Keratinocyte (primary cell): ENCODE measurements around the gene ATP2B2. TPM values are rescaled to one million over a fixed set of nuclear protein-coding genes. Genes with fewer than 3 reads are reported as not detected.

Experiments used
- DNase-seq: peaks from one replicate; pipeline ENCODE4 v3.0.0-alpha.2; 2011; ENCODE audit warnings: low read depth, missing footprints, low spot score
- FAIRE-seq: peaks from 2 replicates; lab custom pipeline; 2011; peaks lifted over from hg19 to GRCh38; lab: Jason Lieb, UNC
- H2AFZ ChIP-seq: 2 replicates; pipeline ENCODE4 v1.6.0; 2012; ENCODE audit warnings: low read length, control low read depth, inconsistent platforms; ENCODE audit not compliant: control insufficient read depth
- H3K27ac ChIP-seq: 2 replicates; pipeline ENCODE4 v1.5.1; 2011; ENCODE audit warnings: low read length; ENCODE audit not compliant: control insufficient read depth, insufficient read depth
- H3K27me3 ChIP-seq: 3 replicates; pipeline ENCODE4 v1.6.0; 2011; ENCODE audit warnings: low read length; ENCODE audit not compliant: control insufficient read depth, insufficient read depth; ENCODE audit errors: extremely low read depth
- H3K36me3 ChIP-seq, 2 experiments: 2 replicates in 1 of 2; 3 replicates in 1 of 2; pipeline ENCODE4 v1.5.1; 2011; ENCODE audit warnings: low read length in 2 of 2, mild to moderate bottlenecking in 1 of 2; ENCODE audit not compliant: control insufficient read depth in 2 of 2, insufficient read depth in 2 of 2; ENCODE audit errors: extremely low read depth in 1 of 2
- H3K4me1 ChIP-seq: 3 replicates; pipeline ENCODE4 v1.5.1; 2011; ENCODE audit warnings: low read length; ENCODE audit not compliant: control insufficient read depth, insufficient read depth; ENCODE audit errors: extremely low read depth
- H3K4me2 ChIP-seq: 3 replicates; pipeline ENCODE4 v1.6.0; 2011; ENCODE audit warnings: low read depth, low read length; ENCODE audit not compliant: control insufficient read depth, insufficient read depth; ENCODE audit errors: extremely low read depth
- H3K4me3 ChIP-seq, 3 experiments: fragments of 200-600 bp in 1 of 3; sonication (generic) in 1 of 3; 2 replicates in 2 of 3; 3 replicates in 1 of 3; pipeline ENCODE4 v1.5.1; 2011 to 2016; ENCODE audit warnings: low read length in 3 of 3, mild to moderate bottlenecking in 3 of 3, control low read depth in 2 of 3, inconsistent platforms in 1 of 3, low read depth in 1 of 3, mixed read lengths in 1 of 3, mixed run types in 1 of 3, moderate library complexity in 1 of 3; ENCODE audit not compliant: control insufficient read depth in 2 of 3, insufficient read depth in 2 of 3; ENCODE audit errors: extremely low read depth in 1 of 3
- H3K79me2 ChIP-seq: 2 replicates; pipeline ENCODE4 v1.6.0; 2012; ENCODE audit warnings: low read length; ENCODE audit not compliant: control insufficient read depth, insufficient read depth
- H3K9ac ChIP-seq: 3 replicates; pipeline ENCODE4 v1.6.0; 2011; ENCODE audit warnings: low read length; ENCODE audit not compliant: control insufficient read depth, insufficient read depth; ENCODE audit errors: extremely low read depth
- H3K9me1 ChIP-seq: 3 replicates; pipeline ENCODE4 v1.6.0; 2011; ENCODE audit warnings: low read length; ENCODE audit not compliant: control insufficient read depth, insufficient read depth; ENCODE audit errors: extremely low read depth
- H3K9me3 ChIP-seq: 2 replicates; pipeline ENCODE4 v1.5.1; 2012; ENCODE audit warnings: low read depth, low read length; ENCODE audit not compliant: control insufficient read depth
- H4K20me1 ChIP-seq: 3 replicates; pipeline ENCODE4 v1.6.0; 2011; ENCODE audit warnings: low read length; ENCODE audit not compliant: control insufficient read depth, insufficient read depth; ENCODE audit errors: extremely low read depth
- EZH2 ChIP-seq: IDR thresholded peaks from one replicate; pipeline ENCODE4 v1.6.1; 2012; ENCODE audit warnings: inconsistent platforms, mild to moderate bottlenecking, low read length, moderate library complexity
- dilution Hi-C: fragments of 300-500 bp; cut with MboI; formaldehyde crosslinking; loops from one replicate; pipeline ENCODE4 v1.7.0; 2020; ENCODE audit warnings: low sequenced_read_pairs; ENCODE audit not compliant: extremely low pct_ligation_motif_present
- polyA plus RNA-seq, 5 experiments: library from polyadenylated mRNA; depleted of rRNA in 3 of 5; stranded (reverse) in 3 of 5; stranded (forward) in 1 of 5; unstranded in 1 of 5; fragments of >200 nt; gene quantifications; 1 replicate in 1 of 5; 2 replicates in 3 of 5; 3 replicates in 1 of 5; pipeline versions ENCODE4 v1.2.1 to v1.2.3, GENCODE V29; 2011 to 2012; ENCODE audit warnings: missing spikeins in 2 of 5, low read depth in 1 of 5, low replicate concordance in 1 of 5
- TF ChIP-seq, protein P1 (sequence below), 3 experiments: IDR thresholded peaks in 1 of 3; conservative IDR thresholded peaks in 1 of 3; optimal IDR thresholded peaks in 1 of 3; 2 replicates in 2 of 3; 3 replicates in 1 of 3; pipeline versions ENCODE3 to v1.5.1; 2011; ENCODE audit warnings: low read length in 3 of 3, mild to moderate bottlenecking in 3 of 3, moderate library complexity in 2 of 3, control low read depth in 1 of 3, inconsistent platforms in 1 of 3; ENCODE audit not compliant: insufficient read depth in 2 of 3; ENCODE audit errors: extremely low read depth in 1 of 3

The ATP2B2 gene
- polyA plus RNA-seq, 1 donor (not counting 4 experiments of a cell fraction or from before 2014, with no cell fraction given), result not detected

DNA sequence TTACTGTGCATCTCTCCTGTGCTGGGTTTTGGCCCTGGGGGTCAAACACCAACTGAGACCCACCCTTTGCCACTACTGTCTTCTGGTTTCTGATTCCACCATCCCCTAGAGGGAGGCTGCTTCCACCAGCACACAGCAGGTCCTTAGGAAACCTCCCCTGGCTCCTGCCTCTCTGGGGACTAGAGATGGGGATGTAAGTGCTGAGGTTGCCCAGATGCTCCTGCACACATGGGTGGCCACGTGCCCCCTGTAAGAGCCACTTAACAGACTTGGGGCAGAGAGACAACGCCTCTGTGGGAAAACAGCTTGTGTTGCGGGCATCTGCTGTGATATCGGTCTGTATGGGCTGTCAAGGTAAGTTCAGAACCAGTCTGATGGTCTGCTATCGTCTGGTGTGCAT lies 83.4 kb downstream of the ATP2B2 start:
- Histone ChIP-seq H3K4me2 (no peak overlapping the region), H3K4me1 (no peaks in the 10 kb centered on the region), H3K9me1 (no peaks in the 10 kb centered on the region), H4K20me1 (no peaks in the 10 kb centered on the region), H3K9ac (no peak overlapping the region), H2AFZ (no peak overlapping the region), H3K79me2 (no peaks in the 10 kb centered on the region), H3K27ac (no peak overlapping the region), H3K36me3 (no peaks in the 10 kb centered on the region), H3K4me3 (no peak overlapping the region), H3K9me3 (no peaks in the 10 kb centered on the region), H3K27me3 (peaks cover 12% of the 10 kb centered on the region)
- dilution Hi-C loops, result no loop called here
- DNase-seq (no peak), FAIRE-seq (no peak)
- no peak for TF ChIP-seq EZH2
- TF ChIP-seq, protein P1, sequence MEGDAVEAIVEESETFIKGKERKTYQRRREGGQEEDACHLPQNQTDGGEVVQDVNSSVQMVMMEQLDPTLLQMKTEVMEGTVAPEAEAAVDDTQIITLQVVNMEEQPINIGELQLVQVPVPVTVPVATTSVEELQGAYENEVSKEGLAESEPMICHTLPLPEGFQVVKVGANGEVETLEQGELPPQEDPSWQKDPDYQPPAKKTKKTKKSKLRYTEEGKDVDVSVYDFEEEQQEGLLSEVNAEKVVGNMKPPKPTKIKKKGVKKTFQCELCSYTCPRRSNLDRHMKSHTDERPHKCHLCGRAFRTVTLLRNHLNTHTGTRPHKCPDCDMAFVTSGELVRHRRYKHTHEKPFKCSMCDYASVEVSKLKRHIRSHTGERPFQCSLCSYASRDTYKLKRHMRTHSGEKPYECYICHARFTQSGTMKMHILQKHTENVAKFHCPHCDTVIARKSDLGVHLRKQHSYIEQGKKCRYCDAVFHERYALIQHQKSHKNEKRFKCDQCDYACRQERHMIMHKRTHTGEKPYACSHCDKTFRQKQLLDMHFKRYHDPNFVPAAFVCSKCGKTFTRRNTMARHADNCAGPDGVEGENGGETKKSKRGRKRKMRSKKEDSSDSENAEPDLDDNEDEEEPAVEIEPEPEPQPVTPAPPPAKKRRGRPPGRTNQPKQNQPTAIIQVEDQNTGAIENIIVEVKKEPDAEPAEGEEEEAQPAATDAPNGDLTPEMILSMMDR (optimal IDR thresholded peaks at IDR 0.05 in 1 of 3, IDR thresholded peaks at IDR 0.05 in 1 of 3, conservative IDR thresholded peaks at IDR 0.05 in 1 of 3; ENCODE audit: extremely low read depth in 1 of 3, insufficient read depth in 2 of 3, low read length in 3 of 3), result no peak

DNA sequence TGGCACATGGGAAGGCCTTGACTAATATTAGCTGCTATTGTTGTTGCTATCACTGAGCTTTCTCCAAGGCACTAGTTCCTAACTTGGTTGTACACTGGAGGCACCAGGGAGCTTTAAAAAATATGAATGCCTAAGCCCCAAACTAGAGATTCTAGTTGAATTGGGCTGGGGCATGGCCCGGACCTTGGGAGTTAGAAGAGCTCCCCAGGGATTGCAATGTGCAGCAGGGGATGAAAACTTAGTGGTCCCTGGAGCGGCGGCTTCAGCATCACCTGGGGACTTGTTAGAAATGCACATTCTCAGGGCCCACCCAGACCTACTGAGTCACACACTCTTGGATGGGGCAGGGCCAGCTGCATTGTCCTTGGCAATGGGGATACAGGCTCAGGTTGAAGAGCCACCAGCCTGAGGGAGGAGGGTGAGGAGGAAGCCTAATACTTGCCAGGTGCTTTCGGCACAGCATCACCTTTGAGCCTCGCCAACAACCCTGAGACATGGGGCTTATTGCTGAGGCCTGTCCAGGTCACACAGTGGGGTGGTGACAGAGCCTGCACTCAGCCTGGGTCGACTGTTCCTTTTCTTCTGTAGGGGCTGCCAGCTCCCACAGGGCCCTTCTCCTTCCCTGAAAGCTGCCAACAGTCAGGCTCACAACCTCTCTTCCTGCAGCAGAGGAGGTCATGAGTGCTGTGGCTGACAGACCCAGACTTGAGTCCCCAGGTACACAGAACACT lies 84.5 kb downstream of the ATP2B2 start:
- no peaks in the 10 kb centered on the region for H3K79me2 ChIP-seq
- no peak overlapping the region for H3K4me2 ChIP-seq
- no peak for DNase-seq
- no peaks in the 10 kb centered on the region for H3K36me3 ChIP-seq
- peaks cover 19% of the 10 kb centered on the region for H3K27me3 ChIP-seq
- H3K27ac ChIP-seq, result no peak overlapping the region
- H3K9me3 ChIP-seq, result no peaks in the 10 kb centered on the region
- no peak for FAIRE-seq
- no peaks in the 10 kb centered on the region for H3K9me1 ChIP-seq
- no peak overlapping the region for H2AFZ ChIP-seq
- no peaks in the 10 kb centered on the region for H4K20me1 ChIP-seq
- TF ChIP-seq, protein P1 (optimal IDR thresholded peaks at IDR 0.05 in 1 of 3, IDR thresholded peaks at IDR 0.05 in 1 of 3, conservative IDR thresholded peaks at IDR 0.05 in 1 of 3; ENCODE audit: extremely low read depth in 1 of 3, insufficient read depth in 2 of 3, low read length in 3 of 3), result no peak
- TF ChIP-seq EZH2, result no peak
- H3K4me1 ChIP-seq, result no peaks in the 10 kb centered on the region
- dilution Hi-C loops, result no loop called here
- no peak overlapping the region for H3K9ac ChIP-seq
- H3K4me3 ChIP-seq, result no peak overlapping the region
